Activated CD8-positive, alpha-beta memory T cell treated with anti-CD3 and anti-CD28 coated beads for 48 hours (primary cell): ENCODE measurements around the gene POM121L12.

Experiments
- DNase-seq, 3 experiments: peaks; one replicate each; pipeline ENCODE4 v3.0.0-alpha.2; 2020; ENCODE audit warnings: low read depth in 2 of 3, low spot score in 2 of 3

POM121L12 gene

GRCh38 chr7:53035499-53036412 is at the start of gene POM121L12:
Gene POM121L12 (plus strand): TSS chr7:53035633. CDS start chr7:53035672, 39 bp downstream.
- no peak for DNase-seq

- no peak for DNase-seq
Observed at GRCh38 chr7:52992001-52992400, 43.4 kb upstream of the POM121L12 start.

DNA sequence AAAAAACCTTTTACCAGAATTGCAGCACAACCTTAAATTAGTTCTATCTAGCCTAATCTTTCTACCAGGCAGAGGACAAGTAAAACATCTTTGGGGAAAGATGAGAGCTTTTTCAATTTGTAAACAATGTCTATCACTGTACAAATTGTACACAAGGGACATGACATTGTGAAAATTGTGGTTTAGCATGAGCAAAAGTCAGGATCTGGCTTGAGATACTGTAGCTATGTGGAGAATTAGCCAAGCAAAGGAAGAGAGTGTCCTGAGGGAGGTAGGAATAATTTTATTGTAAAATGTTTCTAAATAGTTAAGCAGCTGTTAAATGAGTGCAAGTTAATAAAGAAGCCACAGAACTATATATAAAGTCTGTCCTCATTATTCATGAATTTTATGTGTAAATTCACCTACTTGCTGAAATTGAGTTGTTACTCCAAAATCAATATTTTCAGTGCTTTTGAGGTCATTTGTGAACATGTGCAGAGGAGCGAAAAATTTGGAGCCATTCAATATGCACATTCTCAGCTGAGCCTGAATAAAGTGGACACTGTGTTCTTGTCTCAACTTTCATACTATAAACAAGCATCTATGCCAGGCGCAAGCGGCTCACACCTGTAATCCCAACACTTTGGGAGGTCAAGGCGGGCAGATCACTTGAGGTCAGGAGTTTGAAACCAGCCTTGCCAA is 42.8 kb upstream of the POM121L12 start:
- DNase-seq: no peak

DNA sequence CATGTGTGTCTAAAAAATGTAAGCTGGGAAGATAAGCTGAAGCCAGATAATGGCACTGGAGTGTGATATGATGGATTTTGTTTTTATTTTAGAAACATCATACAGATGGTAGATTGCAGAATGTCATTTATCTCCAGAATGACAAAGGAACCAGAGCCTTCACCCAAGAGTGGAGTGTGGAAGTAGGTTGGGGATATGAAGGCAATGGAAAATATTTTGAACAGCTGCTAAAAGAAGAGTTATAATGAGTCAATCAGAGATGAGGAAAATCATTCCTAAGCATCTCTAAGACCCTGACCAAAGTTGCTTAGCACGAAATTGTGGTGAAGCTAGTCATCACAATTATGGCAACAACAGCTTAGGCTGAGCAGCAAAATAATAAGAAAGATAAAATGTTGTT is 39.8 kb upstream of the POM121L12 start:
- no peak for DNase-seq

GRCh38 chr7:53001221-53001620 is 34.2 kb upstream of the POM121L12 start:
- DNase-seq: no peak

- no peak for DNase-seq
Observed at GRCh38 chr7:53002389-53002788, 33.0 kb upstream of the POM121L12 start.

DNA sequence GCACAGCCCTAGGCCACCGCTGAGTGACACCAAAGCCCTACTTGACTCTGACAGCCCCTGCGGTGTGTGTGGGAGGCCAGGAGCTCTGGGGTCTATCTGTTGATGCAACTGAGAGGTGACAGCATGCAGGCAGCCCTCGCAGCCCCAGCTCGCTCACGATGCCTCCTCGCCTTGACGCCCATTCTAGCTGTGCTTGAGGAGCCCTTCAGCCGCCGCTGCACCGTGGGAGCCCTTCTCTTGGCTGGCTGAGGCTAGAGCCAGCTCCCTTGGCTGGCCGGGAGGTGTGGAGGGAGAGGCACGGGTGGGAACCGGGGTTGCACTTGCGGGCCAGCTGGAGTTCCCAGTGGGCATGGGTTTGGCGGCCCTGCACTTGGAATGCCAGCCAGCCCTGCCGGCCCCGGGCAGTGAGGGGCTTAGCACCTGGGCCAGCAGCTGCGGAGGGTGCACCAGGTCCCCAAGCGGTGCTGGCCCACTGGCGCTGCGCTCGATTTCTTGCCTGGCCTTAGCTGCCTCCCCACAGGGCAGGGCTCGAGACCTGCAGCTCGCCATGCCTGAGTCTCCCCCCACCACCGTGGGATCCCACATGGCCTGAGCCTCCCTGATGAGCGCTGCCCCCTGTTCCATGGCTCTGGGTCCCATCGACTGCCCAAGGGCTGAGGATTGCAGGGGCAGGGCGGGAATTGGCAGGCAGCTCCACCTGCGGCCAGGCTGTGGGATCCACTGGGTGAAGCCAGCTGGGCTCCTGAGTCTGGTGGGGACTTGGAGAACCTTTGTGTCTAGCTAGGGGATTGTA is 31.6 kb upstream of the POM121L12 start:
- DNase-seq: no peak

GRCh38 chr7:53013925-53014324 is 21.5 kb upstream of the POM121L12 start:
- DNase-seq: no peak

DNA sequence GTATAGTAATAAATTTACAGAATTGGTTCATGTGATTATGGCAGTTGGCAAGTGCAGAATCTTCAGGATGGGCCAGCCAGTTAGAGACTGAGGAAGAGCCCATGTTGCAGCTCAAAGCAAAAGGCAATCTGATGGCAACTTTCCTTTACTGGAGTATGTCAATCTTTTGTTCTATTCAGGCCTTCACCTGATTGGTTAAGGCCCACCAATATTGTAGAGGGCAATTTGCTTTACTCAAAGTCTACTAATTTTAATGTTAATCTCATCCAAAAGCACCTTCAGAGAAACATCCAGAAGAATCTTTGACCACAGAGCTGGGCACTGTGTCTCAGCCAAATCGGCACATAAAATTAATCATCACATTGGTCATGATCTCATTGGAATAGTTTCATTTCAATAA is 20.0 kb upstream of the POM121L12 start:
- no peak for DNase-seq

DNA sequence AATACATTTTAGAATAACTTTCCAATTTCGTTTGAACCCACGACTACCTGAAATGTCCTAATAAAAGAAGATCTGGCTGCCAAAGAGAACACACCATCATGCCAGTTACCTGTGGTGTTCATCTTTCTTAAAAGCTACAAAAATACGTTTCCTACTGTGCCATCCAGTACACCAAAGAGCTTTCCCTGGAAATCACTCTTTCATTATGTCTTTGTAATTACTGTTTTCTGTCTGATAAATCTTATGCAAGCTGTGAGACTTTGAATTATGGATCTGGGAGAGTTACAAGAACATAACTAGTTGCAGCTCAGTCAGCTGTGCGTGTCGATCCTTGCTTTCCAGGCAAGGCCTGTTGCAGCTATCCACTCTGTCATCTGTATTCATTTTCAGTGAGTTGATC is 12.5 kb upstream of the POM121L12 start:
- no peak for DNase-seq

DNA sequence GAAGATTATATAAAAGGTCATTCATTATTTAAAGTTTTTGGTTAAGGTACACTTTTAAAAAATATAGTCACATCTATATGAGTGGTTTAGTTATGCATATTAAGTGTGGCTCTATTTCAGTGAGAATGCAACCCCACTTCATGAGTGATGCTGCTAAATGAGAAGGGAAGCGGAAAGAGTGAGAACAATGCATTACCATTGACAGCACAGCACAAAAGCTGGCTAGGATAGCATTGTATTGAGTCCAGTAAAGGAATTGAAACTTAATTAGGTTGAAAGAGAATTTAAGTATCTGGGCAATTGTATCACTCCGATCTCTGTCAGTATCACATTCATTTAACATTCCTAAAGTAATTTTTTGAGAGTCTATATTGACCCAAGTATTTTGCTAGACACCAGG is 13.2 kb downstream of the POM121L12 start:
- DNase-seq: no peak

GRCh38 chr7:53050433-53050832 is 15.0 kb downstream of the POM121L12 start:
- no peak for DNase-seq

- no peak for DNase-seq
Observed at GRCh38 chr7:53059591-53059990, 24.2 kb downstream of the POM121L12 start.

DNA sequence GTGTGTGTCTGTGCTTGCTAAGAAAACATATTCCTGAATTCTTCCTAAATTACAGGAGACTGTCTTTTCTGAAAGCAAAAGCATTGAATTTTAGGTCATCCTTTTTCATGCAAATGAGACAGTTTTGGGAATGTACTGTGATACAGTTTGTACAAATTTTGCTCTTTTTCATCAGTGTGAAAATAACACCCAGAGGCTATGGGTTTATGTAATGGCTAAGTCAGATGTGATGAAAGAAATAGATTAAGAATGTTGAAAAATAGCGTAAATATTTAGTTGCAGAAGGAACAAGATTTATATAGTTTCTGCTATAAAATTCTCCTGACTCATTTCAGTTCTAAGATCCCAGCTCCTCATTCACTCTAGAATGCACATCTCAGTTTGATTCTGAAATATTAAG is 24.6 kb downstream of the POM121L12 start:
- no peak for DNase-seq

GRCh38 chr7:53062796-53063195 is 27.4 kb downstream of the POM121L12 start:
- DNase-seq: no peak

GRCh38 chr7:53068673-53069072 is 33.2 kb downstream of the POM121L12 start:
- no peak for DNase-seq

DNA sequence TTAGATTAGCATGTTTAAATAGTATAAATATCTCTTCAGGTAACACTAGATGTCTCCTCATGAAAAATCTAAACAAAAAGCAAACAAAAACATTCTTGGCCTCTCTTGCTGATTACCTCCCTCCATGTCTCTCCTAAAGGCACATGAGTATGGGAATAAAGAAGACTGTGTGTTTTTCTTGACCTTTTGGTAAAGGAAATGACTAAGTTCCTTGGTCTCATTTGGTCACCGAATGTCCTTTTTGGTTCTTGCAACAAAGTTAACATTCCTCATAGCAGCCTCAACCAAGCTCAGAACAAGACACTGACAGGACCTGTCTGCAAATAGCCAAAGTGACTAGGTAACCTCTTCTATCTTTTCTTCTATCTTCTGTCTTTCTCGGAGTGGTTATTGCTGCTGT is 35.5 kb downstream of the POM121L12 start:
- no peak for DNase-seq
